ENCODE results near the gene C2CD2. TPM values are rescaled to one million over a fixed set of nuclear protein-coding genes. Genes with fewer than 3 reads are reported as not detected.

Gene C2CD2
- total RNA-seq, 1 donor from 2014 or later, result 15.8 TPM

DNA sequence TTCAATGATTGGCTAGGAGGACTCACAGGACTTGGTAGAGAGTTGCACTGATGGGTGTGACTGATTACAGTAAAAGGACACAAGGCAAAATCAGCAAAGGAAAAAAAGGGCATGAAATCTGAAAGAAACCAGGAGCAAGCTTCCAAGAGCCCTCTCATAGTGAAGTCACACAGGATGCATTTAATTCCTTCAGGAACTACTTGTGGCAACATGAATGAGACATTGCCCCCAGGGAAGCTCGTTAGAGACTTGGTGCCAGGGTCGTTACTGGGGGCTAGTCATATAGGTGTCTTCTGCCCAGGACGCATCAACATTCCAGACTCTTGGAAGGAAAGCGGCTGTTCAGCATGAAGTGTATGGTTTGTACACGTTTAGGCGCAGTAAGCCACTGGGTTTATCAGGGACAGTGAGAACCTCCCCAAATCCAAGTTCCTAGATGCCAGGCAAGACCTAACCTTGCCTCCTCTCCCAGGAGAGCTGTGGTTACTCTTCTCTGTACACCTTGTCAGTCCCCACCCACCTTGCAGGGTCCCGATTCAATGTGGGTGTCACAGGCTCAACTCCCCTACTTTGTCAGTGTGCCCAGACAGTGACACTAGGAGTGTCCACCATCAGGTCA is 26.0 kb upstream of the C2CD2 start:
- TF ChIP-seq, protein P1, sequence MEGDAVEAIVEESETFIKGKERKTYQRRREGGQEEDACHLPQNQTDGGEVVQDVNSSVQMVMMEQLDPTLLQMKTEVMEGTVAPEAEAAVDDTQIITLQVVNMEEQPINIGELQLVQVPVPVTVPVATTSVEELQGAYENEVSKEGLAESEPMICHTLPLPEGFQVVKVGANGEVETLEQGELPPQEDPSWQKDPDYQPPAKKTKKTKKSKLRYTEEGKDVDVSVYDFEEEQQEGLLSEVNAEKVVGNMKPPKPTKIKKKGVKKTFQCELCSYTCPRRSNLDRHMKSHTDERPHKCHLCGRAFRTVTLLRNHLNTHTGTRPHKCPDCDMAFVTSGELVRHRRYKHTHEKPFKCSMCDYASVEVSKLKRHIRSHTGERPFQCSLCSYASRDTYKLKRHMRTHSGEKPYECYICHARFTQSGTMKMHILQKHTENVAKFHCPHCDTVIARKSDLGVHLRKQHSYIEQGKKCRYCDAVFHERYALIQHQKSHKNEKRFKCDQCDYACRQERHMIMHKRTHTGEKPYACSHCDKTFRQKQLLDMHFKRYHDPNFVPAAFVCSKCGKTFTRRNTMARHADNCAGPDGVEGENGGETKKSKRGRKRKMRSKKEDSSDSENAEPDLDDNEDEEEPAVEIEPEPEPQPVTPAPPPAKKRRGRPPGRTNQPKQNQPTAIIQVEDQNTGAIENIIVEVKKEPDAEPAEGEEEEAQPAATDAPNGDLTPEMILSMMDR (IDR thresholded peaks at IDR 0.05; ENCODE audit: insufficient read depth, low read length, poor library complexity, severe bottlenecking), result no peak
- DNase-seq (ENCODE audit: low read depth), result no peak
- Histone ChIP-seq H3K36me3 (ENCODE audit: control insufficient read depth, insufficient read depth, low read length) (no peaks in the 10 kb centered on the region), H3K4me3 (ENCODE audit: low read depth, low read length) (no peak overlapping the region), H3K27me3 (ENCODE audit: control insufficient read depth, insufficient read depth, low read length) (no peaks in the 10 kb centered on the region)

DNA sequence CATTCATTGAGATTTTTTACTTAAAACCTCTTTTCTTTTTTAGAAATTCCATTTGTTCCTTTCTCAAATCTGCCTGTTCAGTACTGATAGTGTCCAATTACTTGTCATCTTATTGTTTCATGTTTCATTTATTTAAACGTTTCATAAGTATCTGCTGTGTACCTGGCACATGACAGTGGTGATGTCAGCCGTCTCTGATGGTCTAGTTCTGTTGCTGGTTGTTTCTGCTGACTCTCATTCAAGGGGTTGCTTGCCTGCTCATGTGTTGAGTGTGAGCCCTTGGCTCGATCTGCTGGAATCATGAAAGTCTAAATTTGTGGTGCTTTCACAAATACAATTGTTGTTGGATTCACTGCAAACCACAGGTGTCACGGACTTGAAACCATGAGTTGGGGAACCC is 25.5 kb upstream of the C2CD2 start:
- Histone ChIP-seq H3K4me3 (ENCODE audit: low read depth, low read length) (no peak overlapping the region), H3K36me3 (ENCODE audit: control insufficient read depth, insufficient read depth, low read length) (no peaks in the 10 kb centered on the region), H3K27me3 (ENCODE audit: control insufficient read depth, insufficient read depth, low read length) (no peaks in the 10 kb centered on the region)
- TF ChIP-seq, protein P1 (IDR thresholded peaks at IDR 0.05; ENCODE audit: insufficient read depth, low read length, poor library complexity, severe bottlenecking), result no peak
- DNase-seq (ENCODE audit: low read depth), result no peak

DNA sequence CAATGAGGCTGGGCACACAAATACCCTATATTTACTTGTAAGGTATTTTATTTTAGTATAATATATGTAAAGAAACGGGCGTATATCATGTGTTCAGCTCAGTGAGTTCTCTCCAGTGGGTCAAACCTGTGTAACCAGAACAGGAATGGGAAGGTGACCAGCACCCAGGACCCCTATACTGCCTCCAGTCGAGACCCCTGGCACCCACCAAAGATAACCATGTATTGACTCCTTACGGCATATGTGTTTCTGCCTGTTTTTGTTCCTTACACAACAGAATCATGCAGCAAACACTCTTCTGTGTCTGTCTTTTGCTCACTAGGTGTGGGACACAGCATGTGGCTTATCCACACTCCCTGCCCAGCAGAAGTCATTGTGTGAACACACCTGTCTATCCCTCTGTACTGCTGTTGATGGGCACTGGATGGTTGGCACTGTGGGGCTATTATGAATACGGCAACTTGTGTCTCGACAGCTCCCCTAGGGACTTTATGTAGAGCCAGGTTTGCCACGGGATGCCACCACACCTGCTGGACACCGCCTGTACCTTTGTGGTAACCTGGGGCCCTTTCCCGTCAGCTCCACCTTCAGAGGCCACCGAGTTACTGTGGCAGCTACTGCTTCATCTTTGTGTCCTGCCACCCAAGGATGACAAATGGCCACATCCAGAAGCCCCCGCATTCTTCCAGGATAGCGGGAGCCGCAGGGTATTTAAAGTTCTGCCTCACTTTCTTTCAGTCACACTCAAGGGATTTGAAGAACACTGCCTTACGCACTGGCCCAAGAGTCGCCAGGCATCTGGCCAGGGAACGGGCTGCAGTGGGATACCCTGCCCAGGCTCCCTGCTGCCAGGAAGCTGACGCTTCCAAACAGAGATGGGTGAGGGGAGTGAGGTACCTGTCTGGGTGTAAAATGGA is 23.5 kb upstream of the C2CD2 start:
- DNase-seq (ENCODE audit: low read depth), result no peak
- Histone ChIP-seq H3K36me3 (ENCODE audit: control insufficient read depth, insufficient read depth, low read length) (no peaks in the 10 kb centered on the region), H3K4me3 (ENCODE audit: low read depth, low read length) (no peak overlapping the region), H3K27me3 (ENCODE audit: control insufficient read depth, insufficient read depth, low read length) (no peaks in the 10 kb centered on the region)
- TF ChIP-seq, protein P1 (IDR thresholded peaks at IDR 0.05; ENCODE audit: insufficient read depth, low read length, poor library complexity, severe bottlenecking), result no peak

DNA sequence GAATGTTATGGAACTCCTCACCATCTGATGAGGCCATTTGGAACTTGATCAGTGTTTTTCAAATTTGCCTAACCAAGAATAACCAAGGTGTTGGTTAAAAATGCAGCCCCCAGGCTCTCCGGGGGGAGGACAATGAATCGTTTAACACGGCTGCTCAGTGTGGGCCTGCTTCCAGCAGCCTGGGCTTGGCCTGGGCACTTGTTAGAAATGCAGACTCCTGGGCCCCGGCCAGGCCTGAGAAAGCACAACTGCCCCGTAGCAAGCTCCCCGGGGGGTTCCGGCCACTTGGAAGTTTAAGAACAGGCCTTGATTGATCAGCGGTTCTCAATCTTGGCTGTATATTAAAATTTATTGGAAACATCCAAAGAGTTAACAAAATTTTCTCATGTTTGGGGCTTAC is 22.8 kb upstream of the C2CD2 start:
- no peak for DNase-seq (ENCODE audit: low read depth)
- Histone ChIP-seq H3K4me3 (ENCODE audit: low read depth, low read length) (no peak overlapping the region), H3K36me3 (ENCODE audit: control insufficient read depth, insufficient read depth, low read length) (no peaks in the 10 kb centered on the region), H3K27me3 (ENCODE audit: control insufficient read depth, insufficient read depth, low read length) (no peaks in the 10 kb centered on the region)
- TF ChIP-seq, protein P1 (IDR thresholded peaks at IDR 0.05; ENCODE audit: insufficient read depth, low read length, poor library complexity, severe bottlenecking), result no peak

DNA sequence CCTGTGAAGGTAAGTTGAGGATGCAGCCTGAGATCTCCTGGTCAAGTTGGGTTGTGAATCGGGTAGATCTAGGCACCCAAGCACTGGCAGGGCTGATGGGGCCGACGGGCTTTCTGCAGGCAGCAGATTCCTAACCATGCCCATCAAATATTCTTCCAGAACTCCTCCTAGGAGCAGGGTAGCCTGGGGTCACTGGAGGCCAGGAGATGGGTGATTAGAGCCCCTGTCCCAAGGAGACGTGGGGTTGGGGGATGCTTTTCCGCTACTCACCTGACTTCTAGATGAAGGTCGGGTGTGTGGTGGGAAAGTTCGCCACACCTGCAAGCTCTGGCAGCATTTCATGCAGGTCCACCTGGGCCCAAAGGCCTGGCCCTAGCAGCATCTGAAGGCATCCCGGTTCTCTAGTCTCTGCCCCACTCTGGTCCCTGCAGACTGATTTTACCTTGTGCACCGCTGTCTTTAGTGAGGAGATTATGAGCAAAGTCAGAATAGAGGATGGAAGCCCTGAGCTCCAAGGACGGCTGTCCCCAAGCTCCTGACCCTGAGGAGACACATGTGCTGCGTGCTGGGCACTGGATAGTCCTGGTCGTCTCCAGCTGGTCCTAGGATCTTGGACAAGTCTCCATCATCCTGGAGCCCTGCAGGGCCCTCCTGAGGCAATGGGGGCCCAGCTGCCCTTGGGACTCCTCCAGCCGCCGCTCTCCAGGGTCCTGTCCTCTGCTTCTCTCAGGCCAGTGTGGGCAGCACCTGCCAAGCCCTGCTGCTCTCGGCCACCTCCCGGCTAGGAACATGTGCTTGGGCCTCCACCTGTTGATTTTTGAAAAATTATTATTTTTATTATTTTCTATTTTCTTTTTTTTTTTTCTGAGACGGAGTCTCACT is 21.8 kb upstream of the C2CD2 start:
- H3K27me3 ChIP-seq (ENCODE audit: control insufficient read depth, insufficient read depth, low read length), result no peaks in the 10 kb centered on the region
- TF ChIP-seq, protein P1 (IDR thresholded peaks at IDR 0.05; ENCODE audit: insufficient read depth, low read length, poor library complexity, severe bottlenecking), result no peak
- no peak for DNase-seq (ENCODE audit: low read depth)
- no peaks in the 10 kb centered on the region for H3K36me3 ChIP-seq (ENCODE audit: control insufficient read depth, insufficient read depth, low read length)
- no peak overlapping the region for H3K4me3 ChIP-seq (ENCODE audit: low read depth, low read length)

Measured in kidney epithelial cell (primary cell).